ENCODE data around the gene PGC.

GRCh38 chr6:41709375-41709774 lies 37.8 kb downstream of the PGC start:
- TF ChIP-seq CTCF (IDR thresholded peaks at IDR 0.05) (no peak), POLR2A (IDR thresholded peaks at IDR 0.05) (no peak)

Measured in Peyer's patch (tissue), 4 donors.